HepG2 (cell line): ENCODE measurements around the gene DNAH8. TPM values are rescaled to one million over a fixed set of nuclear protein-coding genes. Genes with fewer than 3 reads are reported as not detected.

ENCODE experiments used
- ATAC-seq: fragments of 200-7000 bp; cut with Tn5 transposase; 3 replicates; pipeline ENCODE4 v1.9.1; 2020; ENCODE audit warnings: mild to moderate bottlenecking, moderate library complexity
- BruUV-seq: library from RNA; stranded (reverse); fragments of 400-500 nt; replicated peaks from 2 replicates; lab custom pipeline; 2021; lab: Mats Ljungman, UMichigan
- CTCF ChIA-PET: fragments of 300-600 bp; formaldehyde crosslinking; extraction: SDS; loops from one replicate; lab custom pipeline; 2021; ENCODE audit warnings: low total read pairs, inconsistent platforms, low intra/inter-chr PET ratio; lab: Yijun Ruan, JAX
- POLR2A ChIA-PET: fragments of 350-600 bp; sonication (Branson Sonifier 250); formaldehyde crosslinking; loops from one replicate; lab custom pipeline; 2020; ENCODE audit warnings: antibody characterized with exemption, inconsistent platforms; lab: Yijun Ruan, JAX
- DNase-seq: peaks from one replicate; pipeline ENCODE4 v3.0.0-alpha.2; 2015; ENCODE audit warnings: low spot score
- FAIRE-seq: peaks from 3 replicates; lab custom pipeline; 2011; peaks lifted over from hg19 to GRCh38; lab: Jason Lieb, UNC
- H2AFZ ChIP-seq: one replicate; pipeline ENCODE4 v1.6.1; 2011; ENCODE audit warnings: low read length, inconsistent platforms
- H3K27ac ChIP-seq: fragments of 300-600 bp; 3 replicates; pipeline ENCODE4 v1.8.0; 2011; ENCODE audit warnings: mixed run types, mild to moderate bottlenecking, mixed read lengths, low read length, inconsistent platforms; ENCODE audit not compliant: insufficient read depth; ENCODE audit errors: extremely low read length
- H3K27me3 ChIP-seq, 2 experiments: fragments of 200-600 bp in 1 of 2; 2 replicates in 1 of 2; 3 replicates in 1 of 2; pipeline versions ENCODE4 v1.6.0 to v1.8.0; 2011; ENCODE audit warnings: low read length in 2 of 2, mild to moderate bottlenecking in 2 of 2, moderate library complexity in 2 of 2, inconsistent platforms in 1 of 2; ENCODE audit not compliant: insufficient read depth in 2 of 2, control insufficient read depth in 1 of 2
- H3K36me3 ChIP-seq, 2 experiments: fragments of 200-600 bp in 1 of 2; replicated peaks in 1 of 2; 2 replicates in 1 of 2; 3 replicates in 1 of 2; pipeline versions ENCODE4 v1.5.1 to v1.8.0; 2011; ENCODE audit warnings: low read length in 2 of 2, inconsistent platforms in 1 of 2; ENCODE audit not compliant: insufficient read depth in 2 of 2, control insufficient read depth in 1 of 2
- H3K4me1 ChIP-seq: 2 replicates; pipeline ENCODE4 v1.5.1; 2012; ENCODE audit warnings: low read length, inconsistent platforms; ENCODE audit not compliant: insufficient read depth
- H3K4me2 ChIP-seq: 2 replicates; pipeline ENCODE4 v1.6.0; 2011; ENCODE audit warnings: low read depth, low read length, inconsistent platforms
- H3K4me3 ChIP-seq, 3 experiments: fragments of 200-600 bp in 1 of 3; sonication (generic), shearing (Covaris generic) in 1 of 3; replicated peaks in 1 of 3; 2 replicates each; pipeline ENCODE4 v1.5.1; 2011 to 2016; ENCODE audit warnings: low read length in 3 of 3, inconsistent platforms in 2 of 3, low read depth in 2 of 3, mild to moderate bottlenecking in 2 of 3, control low read depth in 1 of 3, mixed read lengths in 1 of 3; ENCODE audit not compliant: insufficient read depth in 1 of 3
- H3K79me2 ChIP-seq: one replicate; pipeline ENCODE4 v1.6.1; 2011; ENCODE audit warnings: low read length, inconsistent platforms; ENCODE audit not compliant: insufficient read depth
- H3K9ac ChIP-seq: 2 replicates; pipeline ENCODE4 v1.6.0; 2011; ENCODE audit warnings: mild to moderate bottlenecking, low read depth, low read length, inconsistent platforms; ENCODE audit not compliant: insufficient read depth
- H3K9me3 ChIP-seq: 2 replicates; pipeline ENCODE4 v1.5.1; 2012; ENCODE audit warnings: mild to moderate bottlenecking, low read length
- H4K20me1 ChIP-seq: 2 replicates; pipeline ENCODE4 v1.6.0; 2011; ENCODE audit warnings: inconsistent platforms, mild to moderate bottlenecking, low read length, moderate library complexity; ENCODE audit not compliant: insufficient read depth
- ASH2L ChIP-seq: fragments of 300-600, 200-600 bp; sonication (generic); IDR thresholded peaks from 2 replicates; pipeline ENCODE4 v1.7.0; 2017; ENCODE audit warnings: low read depth, mild to moderate bottlenecking, moderate library complexity, mixed read lengths, low read length; ENCODE audit not compliant: insufficient read length
- ATAD3A ChIP-seq: sonication (generic); formaldehyde crosslinking; IDR thresholded peaks from 2 replicates; pipeline ENCODE4 v1.4.0; 2020; ENCODE audit warnings: missing genetic modification reagents
- CAMTA2 ChIP-seq: sonication (generic); formaldehyde crosslinking; IDR thresholded peaks from 2 replicates; pipeline ENCODE4 v1.4.0; 2020; ENCODE audit warnings: mild to moderate bottlenecking, missing genetic modification reagents, borderline replicate concordance
- GMEB2 ChIP-seq: IDR thresholded peaks from 2 replicates; pipeline ENCODE4 v1.6.1; 2016; ENCODE audit warnings: missing biosample characterization, missing genetic modification reagents, low read depth
- GZF1 ChIP-seq: sonication (generic); formaldehyde crosslinking; IDR thresholded peaks from 2 replicates; pipeline ENCODE4 v1.5.1; 2020; ENCODE audit warnings: mild to moderate bottlenecking, missing genetic modification reagents
- ISL2 ChIP-seq: sonication (generic); formaldehyde crosslinking; IDR thresholded peaks from 2 replicates; pipeline ENCODE4 v1.5.0; 2020; ENCODE audit warnings: missing genetic modification reagents
- JDP2 ChIP-seq: sonication (generic); formaldehyde crosslinking; IDR thresholded peaks from 2 replicates; pipeline ENCODE4 v1.8.1; 2022; ENCODE audit warnings: missing genetic modification reagents, borderline replicate concordance
- KDM6A ChIP-seq: IDR thresholded peaks from 2 replicates; pipeline ENCODE4 v1.6.1; 2016; ENCODE audit warnings: low read depth
- MLLT10 ChIP-seq: sonication (generic); formaldehyde crosslinking; IDR thresholded peaks from 2 replicates; pipeline ENCODE4 v1.4.0; 2020; ENCODE audit warnings: missing genetic modification reagents
- MYPOP ChIP-seq: sonication (generic); formaldehyde crosslinking; IDR thresholded peaks from 2 replicates; pipeline ENCODE4 v1.8.1; 2023; ENCODE audit warnings: mild to moderate bottlenecking, moderate library complexity, missing genetic modification reagents
- NCOR1 ChIP-seq: fragments of 200-600 bp; sonication (generic); IDR thresholded peaks from 2 replicates; pipeline ENCODE4 v1.7.0; 2017; ENCODE audit warnings: antibody characterized with exemption, low read length, borderline replicate concordance
- ONECUT2 ChIP-seq: sonication (generic); formaldehyde crosslinking; IDR thresholded peaks from 2 replicates; pipeline ENCODE4 v1.4.0; 2020; ENCODE audit warnings: missing genetic modification reagents
- PHB2 ChIP-seq: fragments of 450-650 bp; IDR thresholded peaks from 2 replicates; pipeline ENCODE4 v1.6.1; 2018; ENCODE audit not compliant: partially characterized antibody
- SAFB2 ChIP-seq: sonication (generic); formaldehyde crosslinking; IDR thresholded peaks from 2 replicates; pipeline ENCODE4 v1.5.1; 2020; ENCODE audit warnings: missing genetic modification reagents, low read depth, mild to moderate bottlenecking, borderline replicate concordance
- STAT5B ChIP-seq: sonication (generic); formaldehyde crosslinking; IDR thresholded peaks from 2 replicates; pipeline ENCODE4 v1.4.0; 2020; ENCODE audit warnings: missing genetic modification reagents
- ZNF383 ChIP-seq: sonication (generic); formaldehyde crosslinking; IDR thresholded peaks from 2 replicates; pipeline ENCODE4 v1.4.0; 2020; ENCODE audit warnings: missing genetic modification reagents, mild to moderate bottlenecking, borderline replicate concordance
- ZNF431 ChIP-seq: sonication (generic); formaldehyde crosslinking; IDR thresholded peaks from 2 replicates; pipeline ENCODE4 v1.9.0; 2022; ENCODE audit warnings: missing genetic modification reagents, low read depth, mild to moderate bottlenecking, borderline replicate concordance
- ZNF570 ChIP-seq: sonication (generic); formaldehyde crosslinking; IDR thresholded peaks from 2 replicates; pipeline ENCODE4 v1.4.0; 2020; ENCODE audit warnings: mild to moderate bottlenecking, missing genetic modification reagents, borderline replicate concordance
- ZNF777 ChIP-seq: sonication (generic); formaldehyde crosslinking; IDR thresholded peaks from 2 replicates; pipeline ENCODE4 v1.4.0; 2020; ENCODE audit warnings: missing genetic modification reagents
- ZSCAN5A ChIP-seq: sonication (generic); formaldehyde crosslinking; IDR thresholded peaks from 2 replicates; pipeline ENCODE4 v1.8.0; 2022; ENCODE audit warnings: mild to moderate bottlenecking, missing genetic modification reagents, borderline replicate concordance
- in situ Hi-C: cut with HindIII; loops from 2 replicates; pipeline ENCODE4 v1.10.0; 2017; ENCODE audit warnings: low pct_unique_long_range_greater_than_20kb; ENCODE audit not compliant: extremely low pct_ligation_motif_present
- intact Hi-C: fragments of 100-400 bp; cut with micrococcal nuclease; formaldehyde crosslinking; loops from one replicate; pipeline ENCODE4 v1.10.0; 2022; ENCODE audit not compliant: unreplicated experiment
- polyA plus RNA-seq, 8 experiments: library from polyadenylated mRNA; depleted of rRNA in 3 of 8; stranded (reverse) in 7 of 8; unstranded in 1 of 8; fragments of >200 nt; fragmentation: Illumina TruSeq in 4 of 8; extraction: Trizol in 4 of 8; gene quantifications; 2 replicates each; pipeline versions ENCODE4 v1.2.1 to v1.2.3, GENCODE V29; 2011 to 2016; ENCODE audit warnings: low read depth in 4 of 8, missing spikeins in 1 of 8, mixed read lengths in 1 of 8; ENCODE audit not compliant: insufficient read depth in 1 of 8
- total RNA-seq, 5 experiments: library from RNA; depleted of rRNA; stranded (reverse); fragments of >200 nt; fragmentation: Illumina TruSeq; extraction: Trizol; gene quantifications; 2 replicates each; pipeline ENCODE4 v1.2.3, GENCODE V29; 2016; ENCODE audit warnings: low read depth in 1 of 5

Gene DNAH8
- total and polyA plus RNA-seq, 2 of the 13 experiments (the other 11 are each of a cell fraction or from before 2014, with no cell fraction given), result not detected

DNA sequence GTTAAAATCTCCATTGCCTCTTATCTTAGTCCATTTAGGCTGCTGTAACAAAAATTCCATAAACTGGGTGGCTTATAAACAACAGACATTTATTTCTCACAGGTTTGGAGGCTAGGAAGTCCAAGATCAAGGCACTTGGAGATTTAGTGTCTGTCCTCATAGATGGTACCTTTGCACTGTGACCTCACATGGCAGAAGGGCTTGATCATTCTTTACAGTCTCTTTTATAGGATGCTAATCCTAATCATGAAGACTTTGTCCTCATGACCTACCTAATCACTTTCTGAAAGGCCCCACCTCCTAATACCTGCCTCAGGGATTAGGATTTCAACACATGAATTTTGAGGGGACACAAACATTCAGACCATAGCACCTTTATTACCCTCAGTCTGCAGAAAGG is 18.8 kb upstream of the DNAH8 start:
- TF ChIP-seq SAFB2 (CRISPR knock-in tag) (no peak), ISL2 (CRISPR knock-in tag) (no peak), MLLT10 (no peak), STAT5B (CRISPR knock-in tag) (no peak), ASH2L (no peak), NCOR1 (no peak), ZNF570 (CRISPR knock-in tag) (no peak), GZF1 (CRISPR knock-in tag) (no peak), CAMTA2 (CRISPR knock-in tag) (no peak), ZSCAN5A (CRISPR knock-in tag) (no peak), ZNF431 (CRISPR knock-in tag) (no peak), MYPOP (CRISPR knock-in tag) (no peak), ATAD3A (no peak), ZNF777 (CRISPR knock-in tag) (no peak), KDM6A (no peak), ONECUT2 (CRISPR knock-in tag) (no peak), GMEB2 (no peak), ZNF383 (CRISPR knock-in tag) (no peak), JDP2 (CRISPR knock-in tag) (no peak), PHB2 (no peak)
- TF ChIP-seq, all 625 proteins: peak for 0

More for the DNA sequence above, 18.8 kb upstream of the DNAH8 start:
- H3K27ac ChIP-seq, result no peak overlapping the region
- no peak overlapping the region for H3K9ac ChIP-seq
- 0 out of 2 replicates have a peak, but pooled peaks cover 7% of the 10 kb centered on the region for H3K9me3 ChIP-seq
- H4K20me1 ChIP-seq, result peaks cover 8% of the 10 kb centered on the region
- FAIRE-seq, result no peak
- no peak for DNase-seq
- CTCF ChIA-PET, result no interaction called here
- H3K4me3 ChIP-seq, result no peak overlapping the region
- no peaks in the 10 kb centered on the region; a peak in 3 of 5 replicates for H3K36me3 ChIP-seq
- intact Hi-C loops (no loop called here), in situ Hi-C loops (no loop called here)
- BruUV-seq, result no TSS peak
- H2AFZ ChIP-seq, result no peak overlapping the region
- H3K4me1 ChIP-seq, result peaks cover 26% of the 10 kb centered on the region
- no peak for ATAC-seq
- no peak overlapping the region for H3K4me2 ChIP-seq
- POLR2A ChIA-PET, result no interaction called here
- no peaks in the 10 kb centered on the region for H3K27me3 ChIP-seq
- H3K79me2 ChIP-seq, result peaks cover 44% of the 10 kb centered on the region
